ENCODE measurements around the gene DIS3L. TPM values are rescaled to one million over a fixed set of nuclear protein-coding genes. Genes with fewer than 3 reads are reported as not detected.

DIS3L gene
- total and polyA plus RNA-seq, 2 of the 13 experiments (the other 11 are each of a cell fraction or from before 2014, with no cell fraction given): 21.0 to 50.5 TPM

- TF ChIP-seq E2F1 (CRISPR knock-in tag; IDR thresholded peaks at IDR 0.05) (peak; percentile 99), DR1 (CRISPR knock-in tag; IDR thresholded peaks at IDR 0.05) (peak; percentile 91), RXRA (CRISPR knock-in tag; IDR thresholded peaks at IDR 0.05) (peak; percentile 64; the same call in 1 of the 2 replicates), ZNF674 (CRISPR knock-in tag; IDR thresholded peaks at IDR 0.05; ENCODE audit: low read depth) (no peak), KDM4B (CRISPR knock-in tag; IDR thresholded peaks at IDR 0.05) (no peak), ZNF709 (CRISPR knock-in tag; IDR thresholded peaks at IDR 0.05) (peak; percentile 88), ZNF580 (CRISPR knock-in tag; IDR thresholded peaks at IDR 0.05; ENCODE audit: borderline replicate concordance, low read depth) (0 out of 2 replicates have a peak, but pooled peaks have one; percentile 22), ZNF263 (CRISPR knock-in tag; IDR thresholded peaks at IDR 0.05) (no peak), NR2C2 (CRISPR knock-in tag; IDR thresholded peaks at IDR 0.05; ENCODE audit: borderline replicate concordance) (peak; percentile 71), ZNF224 (CRISPR knock-in tag; IDR thresholded peaks at IDR 0.05) (no peak), ATF3 (CRISPR knock-in tag; IDR thresholded peaks at IDR 0.05) (peak; percentile 45), MAF1 (CRISPR knock-in tag; IDR thresholded peaks at IDR 0.05; ENCODE audit: borderline replicate concordance) (0 out of 2 replicates have a peak, but pooled peaks have one; percentile 30), ZNF552 (CRISPR knock-in tag; IDR thresholded peaks at IDR 0.05; ENCODE audit: borderline replicate concordance) (0 out of 2 replicates have a peak, but pooled peaks have one; percentile 62), ZNF720 (CRISPR knock-in tag; IDR thresholded peaks at IDR 0.05) (no peak), ZBTB20 (CRISPR knock-in tag; IDR thresholded peaks at IDR 0.05; ENCODE audit: borderline replicate concordance, low read depth) (peak; percentile 48; the same call in 1 of the 2 replicates), ZSCAN12 (CRISPR knock-in tag; IDR thresholded peaks at IDR 0.05) (peak; percentile 42; the same call in 1 of the 2 replicates), YY1 (IDR thresholded peaks at IDR 0.05; ENCODE audit: insufficient read depth, insufficient replicate concordance, low read depth, low read length) (no peak), CSRNP2 (CRISPR knock-in tag; conservative IDR thresholded peaks at IDR 0.05; ENCODE audit: low read depth) (no peak), PITX1 (CRISPR knock-in tag; IDR thresholded peaks at IDR 0.05) (peak; percentile 80), ATRX (CRISPR knock-in tag; IDR thresholded peaks at IDR 0.05; ENCODE audit: borderline replicate concordance) (no peak), KAT7 (CRISPR knock-in tag; IDR thresholded peaks at IDR 0.05; ENCODE audit: borderline replicate concordance) (no peak), ZNF431 (CRISPR knock-in tag; IDR thresholded peaks at IDR 0.05; ENCODE audit: borderline replicate concordance, low read depth) (peak; percentile 74; the same call in 1 of the 2 replicates), ZNF776 (CRISPR knock-in tag; IDR thresholded peaks at IDR 0.05) (peak; percentile 49; the same call in 1 of the 2 replicates), ZNF775 (CRISPR knock-in tag; IDR thresholded peaks at IDR 0.05; ENCODE audit: borderline replicate concordance) (peak; percentile 90; the same call in 1 of the 2 replicates), ZNF792 (CRISPR knock-in tag; IDR thresholded peaks at IDR 0.05) (0 out of 2 replicates have a peak, but pooled peaks have one; percentile 39), JUND (CRISPR knock-in tag; IDR thresholded peaks at IDR 0.05) (no peak), SAFB2 (CRISPR knock-in tag; IDR thresholded peaks at IDR 0.05; ENCODE audit: borderline replicate concordance, low read depth) (no peak), XBP1 (CRISPR knock-in tag; IDR thresholded peaks at IDR 0.05) (0 out of 2 replicates have a peak, but pooled peaks have one; percentile 48)
These were observed 63.2 kb downstream of the DIS3L start, which contains the start of gene TIPIN (continued) for GRCh38 chr15:66356359-66357236.

All from HepG2 (cell line).